GM13977 (cell line): Measurements from ENCODE around the gene NXPE4.

Experiments
- DNase-seq: peaks from one replicate; pipeline ENCODE4 v3.0.0; 2012; ENCODE audit warnings: low spot score
- CTCF ChIP-seq: IDR thresholded peaks from 2 replicates; pipeline ENCODE4 v1.5.1; 2012; ENCODE audit warnings: mild to moderate bottlenecking, control low read depth; ENCODE audit not compliant: insufficient read depth; ENCODE audit errors: extremely low read depth, missing control alignments
- in situ Hi-C: fragments of 300-500 bp; cut with MboI; formaldehyde crosslinking; loops from one replicate; pipeline ENCODE4 v1.12.0; 2022; ENCODE audit warnings: low sequenced_read_pairs, low pct_unique_long_range_greater_than_20kb, mixed read lengths, inconsistent platforms; ENCODE audit not compliant: unreplicated experiment

Gene NXPE4

GRCh38 chr11:114571712-114572111 lies 23.9 kb downstream of the NXPE4 start:
- no peak for DNase-seq
- in situ Hi-C loops = no loop called here
- no peak for TF ChIP-seq CTCF

- DNase-seq = no peak
- TF ChIP-seq CTCF = no peak
- in situ Hi-C loops = no loop called here
Measured at GRCh38 chr11:114569801-114570200, 25.8 kb downstream of the NXPE4 start.

- DNase-seq = no peak
- in situ Hi-C loops = no loop called here
- TF ChIP-seq CTCF = no peak
Measured at GRCh38 chr11:114566276-114566675, 29.3 kb downstream of the NXPE4 start.

- no peak for TF ChIP-seq CTCF
- no peak for DNase-seq
- in situ Hi-C loops = no loop called here
Measured at GRCh38 chr11:114564831-114565230, 30.8 kb downstream of the NXPE4 start.

- DNase-seq = no peak
- in situ Hi-C loops = no loop called here
- TF ChIP-seq CTCF = no peak
Measured at GRCh38 chr11:114563077-114563476, 32.5 kb downstream of the NXPE4 start.

GRCh38 chr11:114562166-114562916 lies 33.2 kb downstream of the NXPE4 start:
- in situ Hi-C loops = no loop called here
- no peak for TF ChIP-seq CTCF

More at GRCh38 chr11:114562166-114562916, 33.2 kb downstream of the NXPE4 start:
- no peak for DNase-seq
